ENCODE measurements around the gene DPF1. TPM values are rescaled to one million over a fixed set of nuclear protein-coding genes. Genes with fewer than 3 reads are reported as not detected.
A peak's percentile ranks its signal among the peaks of the same experiment; 100 is the strongest.

DPF1 gene
- total RNA-seq, 1 experiment from 2014 or later, result 7.5 TPM

GRCh38 chr19:38170334-38170733, 53.7 kb downstream of the DPF1 start:
- intact Hi-C loops (cut with micrococcal nuclease; ENCODE audit: unreplicated experiment), result no loop called here

GRCh38 chr19:38168637-38169036, 55.4 kb downstream of the DPF1 start:
- in situ Hi-C loops (cut with HindIII; ENCODE audit: low pct_unique_long_range_greater_than_20kb, low sequenced_read_pairs), result no loop called here
- CTCF ChIA-PET, result no interaction called here
- intact Hi-C loops (cut with micrococcal nuclease; ENCODE audit: unreplicated experiment), result no loop called here

More at GRCh38 chr19:38170334-38170733, 53.7 kb downstream of the DPF1 start:
- no TSS peak for BruUV-seq (replicated peaks)
- Histone ChIP-seq H3K4me3 (ENCODE audit: low read depth in 2 of 2, low read length in 2 of 2) (no peak overlapping the region), H3K4me1 (ENCODE audit: control insufficient read depth, insufficient read depth, low read length) (no peaks in the 10 kb centered on the region), H3K27ac (ENCODE audit: low read length) (no peak overlapping the region), H3K27me3 (ENCODE audit: control insufficient read depth, insufficient read depth, low read length) (no peaks in the 10 kb centered on the region), H3K9me3 (ENCODE audit: control insufficient read depth, insufficient read depth, low read depth, low read length) (no peaks in the 10 kb centered on the region), H3K36me3 (ENCODE audit: control insufficient read depth, insufficient read depth, low read length) (no peaks in the 10 kb centered on the region)
- POLR2A ChIA-PET, result no interaction called here
- ATAC-seq, result peak; percentile 14; the same call in 1 of the 2 replicates
- no peak for DNase-seq (ENCODE audit: low read depth, low spot score)
- CTCF ChIA-PET, result no interaction called here
- TF ChIP-seq POLR2AphosphoS5 (IDR thresholded peaks at IDR 0.05; ENCODE audit: low read depth, low read length), result no peak
- no peak for TF ChIP-seq SIN3A (IDR thresholded peaks at IDR 0.05; ENCODE audit: borderline replicate concordance, insufficient read depth, low read depth, low read length)
- no peak for TF ChIP-seq TCF7L2 (IDR thresholded peaks at IDR 0.05; ENCODE audit: low read depth, low read length)
- TF ChIP-seq REST (IDR thresholded peaks at IDR 0.05; ENCODE audit: insufficient read depth in 1 of 2, low read depth in 2 of 2, low read length in 1 of 2), result no peak
- TF ChIP-seq, protein P1, sequence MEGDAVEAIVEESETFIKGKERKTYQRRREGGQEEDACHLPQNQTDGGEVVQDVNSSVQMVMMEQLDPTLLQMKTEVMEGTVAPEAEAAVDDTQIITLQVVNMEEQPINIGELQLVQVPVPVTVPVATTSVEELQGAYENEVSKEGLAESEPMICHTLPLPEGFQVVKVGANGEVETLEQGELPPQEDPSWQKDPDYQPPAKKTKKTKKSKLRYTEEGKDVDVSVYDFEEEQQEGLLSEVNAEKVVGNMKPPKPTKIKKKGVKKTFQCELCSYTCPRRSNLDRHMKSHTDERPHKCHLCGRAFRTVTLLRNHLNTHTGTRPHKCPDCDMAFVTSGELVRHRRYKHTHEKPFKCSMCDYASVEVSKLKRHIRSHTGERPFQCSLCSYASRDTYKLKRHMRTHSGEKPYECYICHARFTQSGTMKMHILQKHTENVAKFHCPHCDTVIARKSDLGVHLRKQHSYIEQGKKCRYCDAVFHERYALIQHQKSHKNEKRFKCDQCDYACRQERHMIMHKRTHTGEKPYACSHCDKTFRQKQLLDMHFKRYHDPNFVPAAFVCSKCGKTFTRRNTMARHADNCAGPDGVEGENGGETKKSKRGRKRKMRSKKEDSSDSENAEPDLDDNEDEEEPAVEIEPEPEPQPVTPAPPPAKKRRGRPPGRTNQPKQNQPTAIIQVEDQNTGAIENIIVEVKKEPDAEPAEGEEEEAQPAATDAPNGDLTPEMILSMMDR (IDR thresholded peaks at IDR 0.05), result no peak
- in situ Hi-C loops (cut with HindIII; ENCODE audit: low pct_unique_long_range_greater_than_20kb, low sequenced_read_pairs), result no loop called here

More at GRCh38 chr19:38168637-38169036, 55.4 kb downstream of the DPF1 start:
- Histone ChIP-seq H3K27me3 (ENCODE audit: control insufficient read depth, insufficient read depth, low read length) (no peaks in the 10 kb centered on the region), H3K27ac (ENCODE audit: low read length) (no peak overlapping the region), H3K9me3 (ENCODE audit: control insufficient read depth, insufficient read depth, low read depth, low read length) (no peaks in the 10 kb centered on the region), H3K4me3 (ENCODE audit: low read depth in 2 of 2, low read length in 2 of 2) (no peak overlapping the region), H3K36me3 (ENCODE audit: control insufficient read depth, insufficient read depth, low read length) (no peaks in the 10 kb centered on the region), H3K4me1 (ENCODE audit: control insufficient read depth, insufficient read depth, low read length) (no peaks in the 10 kb centered on the region)
- BruUV-seq (replicated peaks), result TSS peak; percentile 45
- DNase-seq (ENCODE audit: low read depth, low spot score) (no peak), ATAC-seq (no peak)
- POLR2A ChIA-PET, result no interaction called here
- no peak for TF ChIP-seq TCF7L2 (IDR thresholded peaks at IDR 0.05; ENCODE audit: low read depth, low read length)
- TF ChIP-seq, protein P1 (IDR thresholded peaks at IDR 0.05), result no peak
- TF ChIP-seq REST (IDR thresholded peaks at IDR 0.05; ENCODE audit: insufficient read depth in 1 of 2, low read depth in 2 of 2, low read length in 1 of 2), result no peak
- no peak for TF ChIP-seq POLR2AphosphoS5 (IDR thresholded peaks at IDR 0.05; ENCODE audit: low read depth, low read length)
- no peak for TF ChIP-seq SIN3A (IDR thresholded peaks at IDR 0.05; ENCODE audit: borderline replicate concordance, insufficient read depth, low read depth, low read length)

Measured in Panc1 (cell line).